Activated T-helper 1 cell treated with anti-CD3 and anti-CD28 coated beads, Interleukin-12 subunit alpha, Interleukin-12 subunit beta, Interleukin-2, Interleukin-4 antibody, amounts not matched to agents 30 ng/mL and 10 ng/mL and 1 ng/mL, durations not matched to agents 14 hours and 24 hours and 36 hours (primary cell): ENCODE data around the gene KIF18B. TPM values are rescaled to one million over a fixed set of nuclear protein-coding genes. Genes with fewer than 3 reads are reported as not detected.

ENCODE experiments used
- DNase-seq: peaks from one replicate; pipeline ENCODE4 v3.0.0; 2021; ENCODE audit warnings: low spot score
- H3K27ac Mint-ChIP-seq: one replicate; pipeline ENCODE4 v1.8.0; 2021; ENCODE audit warnings: mild to moderate bottlenecking, mixed read lengths
- H3K27me3 Mint-ChIP-seq: one replicate; pipeline ENCODE4 v1.8.0; 2022; ENCODE audit warnings: mild to moderate bottlenecking, moderate library complexity, mixed read lengths; ENCODE audit not compliant: insufficient read depth
- H3K36me3 Mint-ChIP-seq: one replicate; pipeline ENCODE4 v1.8.0; 2021; ENCODE audit warnings: low read depth, mixed read lengths
- H3K4me1 Mint-ChIP-seq: one replicate; pipeline ENCODE4 v1.8.0; 2021; ENCODE audit warnings: low read depth, mixed read lengths
- H3K4me3 Mint-ChIP-seq: one replicate; pipeline ENCODE4 v1.8.0; 2021; ENCODE audit warnings: mild to moderate bottlenecking, moderate library complexity, mixed read lengths
- H3K9me3 Mint-ChIP-seq: one replicate; pipeline ENCODE4 v1.8.0; 2021; ENCODE audit warnings: mixed read lengths
- intact Hi-C: fragments of 100-400 bp; cut with micrococcal nuclease; formaldehyde crosslinking; loops from one replicate; pipeline ENCODE4 v1.15.1; 2024
- total RNA-seq: library from RNA; stranded (reverse); gene quantifications from 2 replicates; pipeline ENCODE4 v1.2.3, GENCODE V29; 2022

KIF18B gene
- total RNA-seq, 1 donor from 2014 or later, result 41.4 TPM

DNA sequence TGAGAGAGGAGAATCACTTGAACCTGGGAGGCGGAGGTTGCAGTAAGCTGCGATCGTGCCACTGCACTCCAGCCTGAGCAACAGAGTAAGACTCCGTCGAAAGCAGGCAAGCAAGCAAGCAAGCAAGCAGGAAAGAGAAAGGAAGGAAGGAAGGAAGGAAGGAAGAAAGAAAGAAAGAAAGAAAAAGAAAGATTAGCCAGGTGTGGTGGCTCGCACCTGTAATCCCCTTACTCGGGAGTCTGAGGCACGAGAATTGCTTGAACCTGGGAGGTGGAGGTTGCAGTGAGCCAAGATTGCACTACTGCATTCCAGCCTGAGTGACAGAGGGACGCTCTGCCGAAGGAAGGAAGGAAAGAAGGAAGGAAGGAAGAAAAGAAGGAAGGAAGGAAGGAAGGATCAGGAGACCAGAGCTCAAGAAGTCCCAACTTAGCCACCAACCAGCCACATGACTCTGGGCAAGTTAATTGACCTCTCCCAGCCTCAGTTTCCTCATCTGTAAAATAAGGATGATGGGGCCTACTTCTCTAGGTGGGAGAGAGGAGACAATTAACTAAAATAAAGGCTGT, 38.7 kb downstream of the KIF18B start:
- peaks cover 2% of the 10 kb centered on the region for H3K36me3 Mint-ChIP-seq
- H3K9me3 Mint-ChIP-seq, result no peaks in the 10 kb centered on the region
- H3K4me1 Mint-ChIP-seq, result peaks cover 9% of the 10 kb centered on the region
- H3K27ac Mint-ChIP-seq, result no peak overlapping the region
- H3K27me3 Mint-ChIP-seq, result peaks cover 19% of the 10 kb centered on the region
- intact Hi-C loops, result no loop called here
- H3K4me3 Mint-ChIP-seq, result no peak overlapping the region
- no peak for DNase-seq

DNA sequence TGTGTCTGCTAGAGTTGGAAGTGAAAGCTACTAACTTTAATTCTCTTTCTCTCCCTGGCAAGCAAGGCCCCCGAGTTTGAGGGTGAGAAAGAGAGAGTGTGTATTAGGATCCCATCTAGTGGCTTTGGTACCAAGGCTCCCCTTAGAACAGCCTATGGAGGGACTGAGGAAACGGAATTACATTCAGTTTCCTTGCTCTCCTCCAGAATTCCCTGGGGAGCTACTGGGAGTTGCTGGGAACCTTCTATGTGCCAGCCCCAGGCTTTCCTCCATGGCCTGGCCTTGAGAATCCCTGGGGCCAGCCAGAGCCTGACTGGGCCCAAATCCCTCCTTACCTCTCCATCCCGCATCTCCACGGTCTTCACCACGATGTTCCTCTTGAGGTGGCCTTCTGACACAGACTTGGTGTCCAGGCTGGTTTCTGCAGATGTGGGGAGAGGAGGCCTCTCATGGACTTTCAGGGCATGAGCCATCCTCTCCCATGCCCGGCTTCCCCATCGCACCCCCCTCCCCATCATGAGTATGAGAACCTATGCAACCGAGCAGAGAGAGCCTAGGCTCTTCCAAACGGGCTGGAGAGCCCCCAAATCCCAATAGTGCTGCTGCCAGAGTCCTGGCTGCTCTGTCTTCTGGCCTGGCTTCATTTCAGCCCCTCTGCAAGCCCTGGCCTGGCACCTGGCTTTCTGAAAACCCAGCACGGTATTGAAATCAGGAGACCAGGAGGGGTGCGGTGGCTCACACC, 39.7 kb downstream of the KIF18B start:
- Mint-ChIP-seq H3K4me1 (peaks cover 9% of the 10 kb centered on the region), H3K27ac (peak overlapping the region; percentile 40), H3K27me3 (peaks cover 13% of the 10 kb centered on the region), H3K9me3 (no peaks in the 10 kb centered on the region), H3K4me3 (no peak overlapping the region), H3K36me3 (peaks cover 2% of the 10 kb centered on the region)
- DNase-seq, result no peak
- intact Hi-C loops, result no loop called here

DNA sequence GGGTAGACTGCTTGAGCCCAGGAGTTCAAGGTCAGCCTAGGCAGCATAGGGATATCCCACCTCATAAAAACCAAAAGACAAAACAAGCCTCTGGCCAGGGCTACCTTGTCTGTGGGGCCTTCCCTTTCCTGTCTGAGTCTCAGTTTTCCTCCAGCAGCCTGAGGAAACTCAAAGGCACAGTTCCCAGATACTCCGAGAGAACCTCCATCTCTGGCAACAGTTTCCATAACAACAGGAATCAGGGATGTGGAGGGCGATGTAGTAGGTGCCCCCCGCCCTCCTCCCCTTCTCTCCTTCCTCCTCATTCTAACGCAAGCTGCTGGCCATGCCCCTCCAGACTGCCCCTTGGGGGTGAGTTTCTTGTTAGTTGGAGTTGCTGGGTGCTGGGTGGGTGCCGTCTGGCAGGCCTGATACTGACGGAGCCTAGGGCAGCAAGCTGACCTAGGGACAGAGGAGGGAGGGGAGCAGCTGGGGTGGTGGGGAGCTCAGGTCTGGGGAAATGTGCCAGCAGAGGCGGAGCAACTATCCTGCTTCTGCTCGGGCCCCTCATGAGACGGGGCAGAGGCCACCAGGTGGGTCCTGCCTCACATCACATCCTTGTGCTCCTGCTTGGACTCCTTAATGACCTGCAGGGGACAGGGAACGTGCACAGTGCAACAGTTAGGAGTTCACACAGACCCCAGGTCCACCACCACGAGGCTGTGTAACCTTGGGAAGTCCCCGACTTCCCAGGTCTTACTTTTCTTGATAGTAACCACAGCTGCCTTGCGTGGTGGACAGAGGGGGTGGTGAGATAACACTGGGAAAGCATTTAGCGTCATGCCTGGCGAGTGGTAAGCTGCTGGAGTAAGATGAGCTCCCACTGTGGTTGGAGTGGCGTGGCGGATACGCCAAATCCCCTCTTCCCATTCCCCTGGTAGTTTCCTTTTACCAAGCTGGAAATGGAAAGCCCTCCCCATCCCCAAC, 40.5 kb downstream of the KIF18B start:
- H3K27ac Mint-ChIP-seq, result no peak overlapping the region
- H3K4me3 Mint-ChIP-seq, result no peak overlapping the region
- no peaks in the 10 kb centered on the region for H3K36me3 Mint-ChIP-seq
- no peak for DNase-seq
- no peaks in the 10 kb centered on the region for H3K9me3 Mint-ChIP-seq
- peaks cover 5% of the 10 kb centered on the region for H3K4me1 Mint-ChIP-seq
- intact Hi-C loops, result no loop called here
- H3K27me3 Mint-ChIP-seq, result peaks cover 10% of the 10 kb centered on the region

DNA sequence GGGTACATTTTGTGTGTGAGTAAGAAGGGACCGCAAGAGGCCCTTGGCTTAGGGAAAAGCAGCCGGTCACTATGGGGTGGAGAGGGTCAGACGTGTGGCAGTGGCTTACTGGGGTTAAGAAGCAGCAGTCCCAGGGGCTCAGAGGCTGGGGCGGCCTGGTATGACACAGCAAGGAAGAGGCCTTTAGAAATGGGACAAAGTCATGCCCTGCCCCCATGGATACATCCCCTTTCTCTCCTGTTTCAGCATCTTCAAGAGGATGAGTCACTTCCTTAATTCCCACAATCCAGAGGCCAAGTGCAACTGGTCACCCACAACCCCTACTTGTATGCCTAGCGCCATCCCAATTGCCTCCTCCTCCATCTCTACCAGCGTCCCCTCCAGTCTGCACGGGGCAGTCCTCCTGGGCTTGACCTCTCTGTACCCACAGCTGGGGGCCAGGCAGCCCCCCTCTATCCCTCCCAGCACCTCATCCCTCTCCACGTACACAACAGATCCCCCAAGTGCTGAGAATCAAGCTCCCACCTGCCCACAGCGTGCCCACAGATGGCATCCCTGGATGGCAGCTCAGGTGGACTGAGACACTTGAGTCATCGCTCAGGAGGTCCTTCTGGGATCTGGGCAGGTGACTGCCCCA, 41.4 kb downstream of the KIF18B start:
- no peaks in the 10 kb centered on the region for H3K9me3 Mint-ChIP-seq
- no peak for DNase-seq
- no peaks in the 10 kb centered on the region for H3K36me3 Mint-ChIP-seq
- intact Hi-C loops, result no loop called here
- H3K27ac Mint-ChIP-seq, result no peak overlapping the region
- no peak overlapping the region for H3K4me3 Mint-ChIP-seq
- H3K4me1 Mint-ChIP-seq, result peaks cover 11% of the 10 kb centered on the region
- H3K27me3 Mint-ChIP-seq, result peaks cover 17% of the 10 kb centered on the region

DNA sequence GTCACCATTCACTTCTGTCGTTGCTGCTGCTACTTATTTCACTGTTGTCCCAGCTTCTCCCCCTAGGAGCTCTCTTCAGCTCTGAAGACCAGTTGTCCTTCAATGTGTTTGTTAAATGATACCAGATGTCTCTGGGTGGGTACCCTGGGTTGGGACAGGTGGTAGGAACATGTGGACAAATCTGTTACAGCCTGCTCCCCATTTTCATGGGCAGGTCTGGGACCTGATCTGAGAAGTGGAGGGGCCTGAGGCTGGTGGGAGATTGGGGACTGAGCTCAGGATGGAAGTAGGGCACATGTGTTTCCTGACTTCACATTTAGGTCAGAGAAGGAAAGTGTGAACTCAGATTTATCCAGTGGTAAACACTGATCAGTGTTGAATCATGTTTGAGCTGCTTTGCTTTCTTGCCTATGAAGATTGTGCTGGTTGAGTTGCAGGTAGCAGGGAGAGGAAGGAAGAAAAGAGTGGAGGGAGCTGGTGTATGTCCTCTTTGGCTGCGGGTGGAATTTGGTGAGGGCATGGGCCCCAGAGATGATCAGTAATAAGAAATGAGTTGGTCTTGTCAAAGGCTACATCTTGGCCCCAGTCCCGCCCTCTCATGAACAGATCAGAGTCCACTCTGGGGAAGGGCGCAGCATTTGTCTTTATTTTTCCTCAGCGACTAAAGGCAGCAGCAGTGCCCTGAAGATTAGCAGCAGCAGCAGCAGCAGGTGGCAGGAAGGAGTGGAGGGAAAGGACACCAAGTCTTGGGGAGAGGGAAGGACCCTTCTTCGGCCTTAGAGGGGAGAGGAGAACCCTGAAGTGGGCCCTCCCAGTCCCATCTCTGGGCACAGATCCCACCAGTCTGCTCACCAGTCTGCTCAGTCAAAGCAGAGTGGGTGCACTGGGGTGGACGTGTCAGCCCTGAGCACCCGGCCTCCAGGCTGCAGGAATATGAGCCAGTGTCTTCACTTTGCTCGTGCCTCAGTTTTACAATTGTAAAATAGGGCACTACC, 42.3 kb downstream of the KIF18B start:
- H3K27me3 Mint-ChIP-seq, result peaks cover 14% of the 10 kb centered on the region
- intact Hi-C loops, result no loop called here
- no peak overlapping the region for H3K27ac Mint-ChIP-seq
- no peaks in the 10 kb centered on the region for H3K9me3 Mint-ChIP-seq
- no peak for DNase-seq
- no peak overlapping the region for H3K4me3 Mint-ChIP-seq
- no peaks in the 10 kb centered on the region for H3K36me3 Mint-ChIP-seq
- H3K4me1 Mint-ChIP-seq, result peaks cover 12% of the 10 kb centered on the region

DNA sequence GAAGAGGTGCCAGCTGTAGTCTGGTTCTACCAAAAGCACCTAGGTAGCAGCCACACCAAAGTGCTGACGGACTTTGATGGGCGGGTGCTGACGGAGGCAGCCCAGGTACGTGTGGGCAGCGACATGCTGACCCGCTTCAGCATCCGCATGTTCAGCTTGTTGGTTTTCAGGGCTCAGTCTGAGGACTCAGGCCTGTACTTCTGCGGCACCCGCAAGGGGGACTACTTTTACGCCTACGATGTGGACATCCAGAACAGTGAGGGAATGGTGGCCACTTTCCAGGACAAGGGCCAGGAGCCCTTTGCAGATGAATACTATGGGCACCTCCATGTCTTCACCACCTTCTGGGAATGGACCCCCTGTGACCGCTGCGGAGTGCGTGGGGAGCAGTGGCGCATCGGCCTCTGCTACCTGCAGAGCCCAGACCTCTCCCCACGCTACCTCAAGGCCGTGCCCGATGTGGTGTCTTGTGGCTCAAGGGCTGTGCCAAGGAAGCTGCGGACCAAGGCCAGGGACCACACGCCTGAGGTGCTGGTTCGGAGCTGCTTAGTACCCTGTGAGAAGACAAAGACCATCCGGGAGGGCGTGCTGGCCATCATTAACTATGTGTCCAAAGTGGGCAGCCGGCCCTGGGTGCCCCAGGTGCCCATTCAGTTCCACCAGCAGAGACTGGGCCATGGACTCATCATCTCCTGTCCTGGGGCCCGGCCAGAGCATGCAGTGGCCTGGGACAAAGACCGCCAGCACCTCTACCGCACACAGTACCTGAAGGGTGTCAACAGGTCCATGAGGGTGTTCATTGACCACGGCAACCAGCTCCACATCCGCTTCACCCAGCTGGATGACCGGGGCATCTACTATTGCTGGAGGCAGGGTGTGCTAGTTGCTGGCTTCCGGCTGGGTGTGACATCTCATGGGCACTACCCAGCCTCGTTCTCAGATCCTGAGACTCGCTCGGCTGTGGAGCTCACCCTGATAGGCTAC, 43.3 kb downstream of the KIF18B start:
- intact Hi-C loops, result no loop called here
- Mint-ChIP-seq H3K4me1 (peaks cover 22% of the 10 kb centered on the region), H3K27me3 (peaks cover 14% of the 10 kb centered on the region), H3K4me3 (no peak overlapping the region), H3K36me3 (no peaks in the 10 kb centered on the region), H3K27ac (no peak overlapping the region), H3K9me3 (no peaks in the 10 kb centered on the region)
- no peak for DNase-seq

DNA sequence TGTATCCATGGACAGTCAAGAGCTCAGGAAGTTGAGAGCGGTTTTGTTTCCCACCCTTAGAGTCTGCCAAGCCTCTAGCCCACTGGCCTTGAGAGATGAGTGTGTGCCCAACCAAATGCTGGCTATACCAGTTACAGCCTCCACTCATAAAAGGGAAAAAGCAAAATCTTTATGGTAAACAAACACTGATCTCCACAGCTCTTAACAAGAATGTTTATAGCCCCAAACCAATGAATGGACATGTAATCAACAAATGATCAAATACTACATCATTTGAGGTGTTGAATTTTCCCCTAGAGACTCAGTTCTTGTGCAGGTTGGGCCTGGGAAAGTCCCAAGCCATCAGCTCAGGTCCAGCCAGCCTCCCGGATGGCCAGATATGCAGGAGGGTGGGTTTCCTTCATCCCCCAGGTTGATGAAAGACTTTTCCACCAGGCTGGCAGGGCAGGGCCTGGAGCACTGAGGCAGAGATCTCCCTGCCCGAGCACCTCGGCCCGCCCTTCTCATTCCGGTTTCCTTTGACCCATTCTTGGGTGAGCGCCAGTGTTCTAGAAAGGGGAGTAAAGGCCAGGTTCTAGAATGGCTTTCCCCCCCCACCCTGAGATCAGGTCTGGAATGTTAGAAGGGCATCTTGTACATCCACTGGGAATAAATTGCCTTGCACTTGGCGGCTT, 44.4 kb downstream of the KIF18B start:
- Mint-ChIP-seq H3K9me3 (no peaks in the 10 kb centered on the region), H3K4me3 (no peak overlapping the region), H3K27me3 (peaks cover 12% of the 10 kb centered on the region), H3K36me3 (peaks cover 5% of the 10 kb centered on the region), H3K4me1 (peaks cover 30% of the 10 kb centered on the region), H3K27ac (no peak overlapping the region)
- no peak for DNase-seq
- intact Hi-C loops, result no loop called here

DNA sequence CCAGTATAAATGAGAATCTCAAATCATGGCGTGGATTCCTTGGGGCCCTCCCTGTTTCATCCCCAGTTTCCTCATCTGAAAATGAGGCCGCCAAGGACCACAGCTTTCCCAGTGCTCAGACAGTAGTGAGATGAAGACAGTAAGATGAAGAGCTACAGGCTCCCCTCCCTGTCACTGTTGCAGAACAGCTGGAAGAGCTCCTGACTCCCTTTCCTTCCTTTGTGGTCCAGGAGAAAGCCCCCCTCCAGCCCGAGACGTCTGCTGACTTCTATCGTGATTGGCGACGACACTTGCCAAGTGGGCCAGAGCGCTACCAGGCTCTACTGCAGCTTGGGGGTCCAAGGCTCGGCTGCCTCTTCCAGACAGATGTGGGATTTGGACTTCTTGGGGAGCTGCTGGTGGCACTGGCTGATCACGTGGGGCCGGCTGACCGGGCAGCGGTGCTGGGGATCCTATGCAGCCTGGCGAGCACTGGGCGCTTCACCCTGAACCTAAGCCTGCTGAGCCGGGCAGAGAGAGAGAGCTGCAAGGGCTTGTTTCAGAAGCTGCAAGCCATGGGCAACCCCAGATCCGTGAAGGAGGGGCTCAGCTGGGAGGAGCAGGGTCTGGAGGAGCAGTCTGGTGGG, 45.3 kb downstream of the KIF18B start:
- no peak overlapping the region for H3K27ac Mint-ChIP-seq
- intact Hi-C loops, result no loop called here
- peaks cover 5% of the 10 kb centered on the region for H3K36me3 Mint-ChIP-seq
- H3K9me3 Mint-ChIP-seq, result no peaks in the 10 kb centered on the region
- peaks cover 12% of the 10 kb centered on the region for H3K27me3 Mint-ChIP-seq
- DNase-seq, result no peak
- H3K4me3 Mint-ChIP-seq, result no peak overlapping the region
- H3K4me1 Mint-ChIP-seq, result peaks cover 30% of the 10 kb centered on the region

DNA sequence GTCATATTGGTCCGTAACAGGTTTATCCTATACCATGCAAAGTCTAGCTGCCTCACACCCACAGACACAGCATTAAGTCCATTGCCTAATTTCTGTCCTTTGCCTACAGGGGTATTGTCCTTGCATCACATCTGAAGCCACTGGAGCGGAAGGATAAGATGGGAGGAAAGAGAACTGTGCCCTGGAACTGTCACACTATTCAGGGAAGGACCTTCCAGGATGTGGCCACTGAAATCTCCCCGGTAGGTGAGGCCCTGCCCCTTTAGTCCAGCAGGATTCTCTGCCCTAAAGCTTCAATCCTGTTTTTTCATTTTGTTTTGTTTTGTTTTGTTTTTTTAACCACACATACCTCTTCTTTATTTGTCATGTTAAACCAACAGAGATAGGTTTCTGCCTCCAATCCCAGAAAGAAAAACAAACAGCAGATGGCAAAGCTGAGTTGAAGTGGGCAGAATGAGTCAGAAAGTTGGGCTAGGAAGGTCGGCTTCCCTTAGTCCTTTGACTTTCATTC, 46.1 kb downstream of the KIF18B start:
- no peak overlapping the region for H3K27ac Mint-ChIP-seq
- intact Hi-C loops, result no loop called here
- H3K4me1 Mint-ChIP-seq, result peaks cover 30% of the 10 kb centered on the region

DNA sequence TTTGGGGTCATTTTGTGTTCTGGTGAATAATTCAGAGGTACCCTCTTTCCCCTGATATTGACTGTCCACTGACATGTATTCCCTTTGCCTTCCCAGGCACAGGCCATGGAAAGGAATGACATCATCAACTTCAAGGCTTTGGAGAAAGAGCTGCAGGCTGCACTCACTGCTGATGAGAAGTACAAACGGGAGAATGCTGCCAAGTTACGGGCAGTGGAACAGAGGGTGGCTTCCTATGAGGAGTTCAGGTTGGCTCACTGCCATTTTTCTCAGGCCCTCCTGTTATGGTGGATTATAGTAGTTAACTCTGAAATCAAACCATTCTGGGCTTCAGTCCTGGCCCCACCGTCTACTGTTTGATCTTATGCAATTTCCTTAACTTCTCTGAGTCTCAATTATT, 46.7 kb downstream of the KIF18B start:
- Mint-ChIP-seq H3K27me3 (peaks cover 12% of the 10 kb centered on the region), H3K4me3 (peak overlapping the region; percentile 15), H3K9me3 (no peaks in the 10 kb centered on the region), H3K4me1 (peaks cover 30% of the 10 kb centered on the region), H3K27ac (no peak overlapping the region), H3K36me3 (peaks cover 8% of the 10 kb centered on the region)
- no peak for DNase-seq
- intact Hi-C loops, result no loop called here

More for the DNA sequence above, 46.1 kb downstream of the KIF18B start:
- no peak for DNase-seq
- Mint-ChIP-seq H3K36me3 (peaks cover 5% of the 10 kb centered on the region), H3K9me3 (no peaks in the 10 kb centered on the region), H3K4me3 (peak overlapping the region; percentile 15), H3K27me3 (peaks cover 12% of the 10 kb centered on the region)
